HG03196 (cell line): ENCODE results near the gene GOLGA8T.
"Not testable (repeated sequence)": the region's sequence is repeated elsewhere in the genome, so short reads cannot be mapped to it uniquely, and the experiment has no call there.

Source experiments
- ATAC-seq: cut with Tn5 transposase; IDR thresholded peaks from one replicate; pipeline ENCODE4 v1.9.1; 2021; ENCODE audit not compliant: unreplicated experiment

The GOLGA8T gene

GRCh38 chr15:30191639-30192038, 56.8 kb downstream of the GOLGA8T start:
- ATAC-seq: not testable (repeated sequence)

GRCh38 chr15:30192119-30192745, 57.4 kb downstream of the GOLGA8T start:
- not testable (repeated sequence) for ATAC-seq

- not testable (repeated sequence) for ATAC-seq
These were observed 58.0 kb downstream of the GOLGA8T start for GRCh38 chr15:30192892-30193291.
